ENCODE measurements around the gene NR5A1.

DNA sequence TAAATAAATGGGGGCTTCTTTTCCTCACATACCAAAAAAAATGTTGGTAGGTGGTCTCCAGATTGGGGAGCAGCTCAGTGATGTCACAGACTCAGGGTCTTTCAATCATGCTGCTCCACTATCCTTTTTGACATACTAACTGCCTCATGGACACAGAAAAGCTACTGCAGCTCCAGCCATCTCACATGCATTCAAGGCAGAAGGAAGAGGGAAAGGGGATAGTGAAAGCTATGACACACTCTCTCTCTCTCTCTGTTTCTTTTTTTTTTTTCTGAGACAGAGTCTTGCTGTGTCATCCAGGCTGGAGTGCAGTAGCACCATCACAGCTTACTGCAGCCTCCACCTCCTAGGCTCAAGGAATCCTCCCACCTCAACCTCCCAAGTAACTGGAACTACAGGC, 64.8 kb downstream of the NR5A1 start:
- TF ChIP-seq, protein P1, sequence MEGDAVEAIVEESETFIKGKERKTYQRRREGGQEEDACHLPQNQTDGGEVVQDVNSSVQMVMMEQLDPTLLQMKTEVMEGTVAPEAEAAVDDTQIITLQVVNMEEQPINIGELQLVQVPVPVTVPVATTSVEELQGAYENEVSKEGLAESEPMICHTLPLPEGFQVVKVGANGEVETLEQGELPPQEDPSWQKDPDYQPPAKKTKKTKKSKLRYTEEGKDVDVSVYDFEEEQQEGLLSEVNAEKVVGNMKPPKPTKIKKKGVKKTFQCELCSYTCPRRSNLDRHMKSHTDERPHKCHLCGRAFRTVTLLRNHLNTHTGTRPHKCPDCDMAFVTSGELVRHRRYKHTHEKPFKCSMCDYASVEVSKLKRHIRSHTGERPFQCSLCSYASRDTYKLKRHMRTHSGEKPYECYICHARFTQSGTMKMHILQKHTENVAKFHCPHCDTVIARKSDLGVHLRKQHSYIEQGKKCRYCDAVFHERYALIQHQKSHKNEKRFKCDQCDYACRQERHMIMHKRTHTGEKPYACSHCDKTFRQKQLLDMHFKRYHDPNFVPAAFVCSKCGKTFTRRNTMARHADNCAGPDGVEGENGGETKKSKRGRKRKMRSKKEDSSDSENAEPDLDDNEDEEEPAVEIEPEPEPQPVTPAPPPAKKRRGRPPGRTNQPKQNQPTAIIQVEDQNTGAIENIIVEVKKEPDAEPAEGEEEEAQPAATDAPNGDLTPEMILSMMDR (IDR thresholded peaks at IDR 0.05) = no peak
- TF ChIP-seq POLR2A (IDR thresholded peaks at IDR 0.05) = no peak

Data from uterus (tissue), 2 donors.